Smooth muscle cell (in vitro differentiated cells): ENCODE data around the gene AKAP8L. TPM values are rescaled to one million over a fixed set of nuclear protein-coding genes. Genes with fewer than 3 reads are reported as not detected.

ENCODE experiments used
- DNase-seq: peaks from one replicate; lab custom pipeline; 2025; ENCODE audit not compliant: unreplicated experiment; lab: John Stamatoyannopoulos, UW
- H2AFZ ChIP-seq: fragments of 200-600 bp; sonication (generic); 2 replicates; pipeline ENCODE4 v1.6.0; 2016; ENCODE audit warnings: antibody characterized with exemption, low read depth, mild to moderate bottlenecking
- H3F3A ChIP-seq: fragments of 200-600 bp; sonication (generic); 2 replicates; pipeline ENCODE4 v1.6.0; 2017; ENCODE audit warnings: antibody characterized with exemption, low read depth
- H3K27ac ChIP-seq: fragments of 200-600 bp; sonication (generic); 2 replicates; pipeline ENCODE4 v1.5.1; 2016; ENCODE audit warnings: low read depth, mild to moderate bottlenecking
- H3K27me3 ChIP-seq: fragments of 200-600 bp; sonication (generic); 2 replicates; pipeline ENCODE4 v1.6.1; 2016; ENCODE audit warnings: low read depth, mild to moderate bottlenecking
- H3K36me3 ChIP-seq: fragments of 200-600 bp; sonication (generic); 2 replicates; pipeline ENCODE4 v1.5.1; 2016; ENCODE audit warnings: low read depth
- H3K4me1 ChIP-seq: fragments of 200-600 bp; sonication (generic); 2 replicates; pipeline ENCODE4 v1.5.1; 2016; ENCODE audit warnings: low read depth
- H3K4me2 ChIP-seq: fragments of 200-600 bp; sonication (generic); 2 replicates; pipeline ENCODE4 v1.6.0; 2016; ENCODE audit warnings: mild to moderate bottlenecking
- H3K4me3 ChIP-seq: fragments of 200-600 bp; sonication (generic); 2 replicates; pipeline ENCODE4 v1.5.1; 2016; ENCODE audit warnings: mild to moderate bottlenecking
- H3K79me2 ChIP-seq: fragments of 200-600 bp; sonication (generic); 2 replicates; pipeline ENCODE4 v1.6.0; 2016; ENCODE audit warnings: low read depth, mild to moderate bottlenecking
- H3K9ac ChIP-seq: fragments of 200-600 bp; sonication (generic); 2 replicates; pipeline ENCODE4 v1.6.0; 2016; ENCODE audit warnings: low read depth
- H3K9me3 ChIP-seq: fragments of 200-600 bp; sonication (generic); replicated peaks from 2 replicates; pipeline ENCODE4 v1.5.1; 2016; ENCODE audit warnings: low read depth
- H4K20me1 ChIP-seq: fragments of 200-600 bp; sonication (generic); 2 replicates; pipeline ENCODE4 v1.6.0; 2016; ENCODE audit warnings: low read depth
- CTCF ChIP-seq: fragments of 200-600 bp; sonication (generic); IDR thresholded peaks from 2 replicates; pipeline ENCODE4 v1.5.1; 2017; ENCODE audit warnings: borderline replicate concordance, mild to moderate bottlenecking, antibody characterized with exemption; ENCODE audit not compliant: insufficient read depth, poor library complexity, severe bottlenecking
- WGBS: methylation state at CpG from one replicate; pipeline ENCODE4 v1.1.7; 2016; ENCODE audit warnings: low lambda C conversion rate; 5-methylcytosine and 5-hydroxymethylcytosine counted together
- microRNA counts: library from miRNA; unstranded; fragments of <30 nt; microRNA quantifications from one replicate; lab custom pipeline; 2016
- microRNA-seq: library from miRNA; unstranded; fragments of <30 nt; microRNA quantifications from one replicate; pipeline ENCODE4, GENCODE V29; 2016; ENCODE audit warnings: borderline number of aligned reads
- polyA plus RNA-seq: library from polyadenylated mRNA; unstranded; fragments of >200 nt; fragmentation: Nextera tagmentation; extraction: Ambion mirVana; gene quantifications from 2 replicates; pipeline ENCODE4 v1.2.1, GENCODE V29; 2016
- small RNA-seq: library from RNA; depleted of rRNA; stranded (forward); fragments of <200 nt; gene quantifications from one replicate; pipeline ENCODE3, GENCODE V24; 2014
- total RNA-seq: library from RNA; depleted of rRNA; stranded (reverse); fragments of >200 nt; gene quantifications from 2 replicates; pipeline ENCODE4 v1.2.3, GENCODE V29; 2014

Gene AKAP8L
- total and polyA plus RNA-seq, 2 experiments from 2014 or later, result 61.9 to 105 TPM

DNA sequence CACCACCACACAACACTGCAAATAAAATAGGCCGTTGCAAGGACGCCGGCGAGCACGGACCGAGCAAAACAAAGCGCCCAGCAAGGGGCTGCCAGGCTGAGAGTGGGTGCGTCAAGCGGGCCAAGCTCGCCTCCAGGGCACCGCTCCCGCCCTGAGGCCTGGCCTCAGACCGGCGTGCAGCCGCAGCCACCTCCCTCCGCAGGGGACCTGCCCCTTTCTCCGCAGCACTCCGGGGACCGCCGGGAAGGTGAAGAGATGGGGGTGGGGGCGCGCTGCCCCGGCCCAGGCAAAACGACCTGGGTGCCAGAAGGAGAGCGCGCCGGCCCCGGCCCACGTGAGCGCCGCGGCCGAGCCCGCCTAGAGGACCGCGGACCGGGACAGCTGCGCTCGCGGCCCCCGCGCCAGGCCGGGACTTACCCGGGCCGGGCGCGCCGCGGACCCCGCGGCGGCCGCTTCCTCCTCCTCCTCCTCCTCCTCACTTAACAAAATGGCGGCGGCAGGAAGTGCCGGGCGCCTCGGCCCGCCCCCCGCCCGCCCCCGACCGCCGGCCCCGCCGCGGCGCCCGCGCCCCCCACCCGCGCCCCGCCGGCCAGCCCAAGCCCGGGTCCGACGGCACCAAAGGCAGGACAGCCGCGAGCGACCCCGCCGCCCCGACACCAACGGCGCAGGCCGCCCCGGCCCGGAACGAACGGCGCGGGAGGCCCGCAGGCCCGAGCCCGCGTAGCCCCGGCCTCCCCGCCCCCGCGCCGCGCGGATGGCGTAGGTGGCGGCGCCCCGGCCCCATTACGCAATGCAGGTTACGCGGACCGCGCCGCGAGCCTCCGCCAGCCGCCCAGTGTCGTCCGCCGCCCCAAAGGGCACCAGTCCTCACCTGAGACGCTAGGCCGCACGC, 87.1 kb downstream of the AKAP8L start:
- peak overlapping the region; percentile 80 for H3K4me3 ChIP-seq
- H3K4me1 ChIP-seq, result peaks cover 22% of the 10 kb centered on the region
- H3K27me3 ChIP-seq, result no peaks in the 10 kb centered on the region
- no peaks in the 10 kb centered on the region for H3K36me3 ChIP-seq
- H3K9me3 ChIP-seq, result no peaks in the 10 kb centered on the region
- H3K9ac ChIP-seq, result peak overlapping the region; percentile 99
- peaks cover 3% of the 10 kb centered on the region for H3F3A ChIP-seq
- DNase-seq, result peak; percentile 41
- WGBS, result under 1% methylated on average over 45 of the region's 122 CpGs
- H3K27ac ChIP-seq, result peak overlapping the region; percentile 98
- no peak for TF ChIP-seq CTCF
- no peak overlapping the region for H2AFZ ChIP-seq
- peak overlapping the region; percentile 96 for H3K4me2 ChIP-seq
- H3K79me2 ChIP-seq, result peaks cover 86% of the 10 kb centered on the region
- H4K20me1 ChIP-seq, result peaks cover 54% of the 10 kb centered on the region

DNA sequence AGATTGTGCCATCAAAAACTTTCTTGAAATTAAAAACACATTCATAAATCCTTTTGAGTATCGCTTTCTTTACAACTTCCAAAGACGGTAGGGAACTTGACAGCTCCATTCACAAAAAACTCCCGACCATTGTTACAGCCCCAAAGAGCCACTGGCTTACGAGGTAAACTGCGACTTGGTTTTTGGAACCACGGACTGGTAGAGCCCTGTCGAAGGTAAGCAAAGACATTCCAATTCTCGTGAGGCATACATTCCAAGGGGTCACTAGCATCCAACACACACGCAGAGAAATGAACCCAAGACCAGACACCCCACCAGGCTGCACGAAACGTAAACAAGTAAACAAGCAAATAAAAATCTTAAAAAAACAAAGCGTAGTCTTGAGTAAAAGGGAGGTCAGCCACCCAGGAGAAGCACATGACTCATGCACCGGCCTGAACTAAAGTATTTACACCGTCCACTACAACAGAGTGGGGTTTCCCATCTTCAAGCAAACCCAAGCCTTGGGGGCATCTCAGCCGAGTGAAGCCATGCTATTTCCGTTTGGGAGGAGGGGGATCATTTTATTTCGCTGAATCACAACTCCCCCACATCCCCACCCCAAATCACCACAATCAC, 87.9 kb downstream of the AKAP8L start:
- H3K79me2 ChIP-seq, result peaks cover 87% of the 10 kb centered on the region
- peaks cover 3% of the 10 kb centered on the region for H3F3A ChIP-seq
- peak; percentile 24 for DNase-seq
- no peaks in the 10 kb centered on the region for H3K9me3 ChIP-seq
- H4K20me1 ChIP-seq, result peaks cover 62% of the 10 kb centered on the region
- H3K27ac ChIP-seq, result peak overlapping the region; percentile 98
- 5% methylated on average over 17 of the region's 17 CpGs for WGBS
- peak overlapping the region; percentile 99 for H3K9ac ChIP-seq
- no peak overlapping the region for H2AFZ ChIP-seq
- H3K4me1 ChIP-seq, result peaks cover 22% of the 10 kb centered on the region
- H3K4me2 ChIP-seq, result peak overlapping the region; percentile 96
- no peaks in the 10 kb centered on the region for H3K36me3 ChIP-seq
- TF ChIP-seq CTCF, result no peak
- no peaks in the 10 kb centered on the region for H3K27me3 ChIP-seq
- H3K4me3 ChIP-seq, result peak overlapping the region; percentile 80

MicroRNA genes within 50 kb of the gene (microRNA counts, 767-probe panel; counts per million panel counts)
- microRNA hsa-miR-1470 (lab: Ali Mortazavi, UCI), result 183 counts per million

Small RNAs within 50 kb of the gene (microRNA-seq; reads per million reads assigned to microRNA genes)
- not detected for gene MIR1470

Small RNAs within 50 kb of the gene (small RNA-seq; reads per million reads assigned to genes)
- gene AC005776.1 (0.34 reads per million, percentile 9 among the genes with 10 or more reads in this experiment), gene MIR1470 (not detected)

Other genes starting within 250 kb of the AKAP8L start
- gene NOTCH3, start 218.0 kb downstream of the AKAP8L start, total RNA-seq, result 56.6 and 72.0 TPM in 2 replicates
- 92.5 and 122 TPM in 2 replicates for gene NOTCH3, start 218.0 kb downstream of the AKAP8L start, polyA plus RNA-seq
- gene EPHX3, start 186.5 kb downstream of the AKAP8L start, total RNA-seq, result 3.6 and 4.0 TPM in 2 replicates
- 3.1 and 10.3 TPM in 2 replicates for gene EPHX3, start 186.5 kb downstream of the AKAP8L start, polyA plus RNA-seq
- gene BRD4, start 86.4 kb downstream of the AKAP8L start, total RNA-seq, result 16.1 and 24.1 TPM in 2 replicates
- 102 and 105 TPM in 2 replicates for gene BRD4, start 86.4 kb downstream of the AKAP8L start, polyA plus RNA-seq
- 12.0 and 24.2 TPM in 2 replicates for gene AKAP8, start 39.2 kb downstream of the AKAP8L start, total RNA-seq
- 19.1 and 27.3 TPM in 2 replicates for gene AKAP8, start 39.2 kb downstream of the AKAP8L start, polyA plus RNA-seq
- gene WIZ, start 31.0 kb upstream of the AKAP8L start, total RNA-seq, result 13.5 and 23.1 TPM in 2 replicates
- gene WIZ, start 31.0 kb upstream of the AKAP8L start, polyA plus RNA-seq, result 40.5 and 41.5 TPM in 2 replicates
- gene RASAL3, start 45.6 kb upstream of the AKAP8L start, total RNA-seq, result not detected in 2 replicates
- 0.24 TPM in 1 of 2 replicates, not detected in the other for gene RASAL3, start 45.6 kb upstream of the AKAP8L start, polyA plus RNA-seq
- gene PGLYRP2, start 60.5 kb upstream of the AKAP8L start, total RNA-seq, result not detected in 2 replicates
- not detected in 2 replicates for gene PGLYRP2, start 60.5 kb upstream of the AKAP8L start, polyA plus RNA-seq
- not detected in 2 replicates for gene CYP4F22, start 89.5 kb upstream of the AKAP8L start, total RNA-seq
- gene CYP4F22, start 89.5 kb upstream of the AKAP8L start, polyA plus RNA-seq, result not detected in 2 replicates
- gene CYP4F8, start 196.2 kb upstream of the AKAP8L start, total RNA-seq, result not detected in 2 replicates
- not detected in 2 replicates for gene CYP4F8, start 196.2 kb upstream of the AKAP8L start, polyA plus RNA-seq
- not detected in 2 replicates for gene CYP4F3, start 221.9 kb upstream of the AKAP8L start, total RNA-seq
- gene CYP4F3, start 221.9 kb upstream of the AKAP8L start, polyA plus RNA-seq, result not detected in 2 replicates